GM19324 (cell line): ENCODE data around the gene RAB11FIP5.

Experiments used
- ATAC-seq: cut with Tn5 transposase; IDR thresholded peaks from one replicate; pipeline ENCODE4 v1.9.1; 2021; ENCODE audit warnings: mild to moderate bottlenecking, moderate library complexity; ENCODE audit not compliant: unreplicated experiment, low FRiP score

Gene RAB11FIP5

DNA sequence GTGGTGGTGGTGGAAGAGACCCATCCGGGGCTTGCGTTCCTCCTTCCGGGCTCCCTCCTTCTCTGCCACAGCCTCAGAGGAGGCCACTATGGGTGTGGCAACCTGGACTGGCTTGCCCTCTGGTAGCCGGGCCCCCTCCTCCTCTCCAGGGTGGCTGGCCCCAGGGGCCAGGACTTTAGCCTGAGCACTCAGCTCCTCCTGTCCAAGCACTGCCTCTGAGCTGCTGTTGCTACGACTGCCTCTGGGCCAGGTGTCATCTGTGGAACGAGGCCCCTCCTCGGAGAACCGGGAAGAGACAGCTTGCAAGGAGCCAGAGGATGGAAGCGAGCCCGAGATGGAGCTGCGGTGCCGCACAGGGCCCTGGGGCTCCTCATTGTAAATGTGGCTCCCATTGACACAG is 24.5 kb downstream of the RAB11FIP5 start:
- ATAC-seq = no peak

DNA sequence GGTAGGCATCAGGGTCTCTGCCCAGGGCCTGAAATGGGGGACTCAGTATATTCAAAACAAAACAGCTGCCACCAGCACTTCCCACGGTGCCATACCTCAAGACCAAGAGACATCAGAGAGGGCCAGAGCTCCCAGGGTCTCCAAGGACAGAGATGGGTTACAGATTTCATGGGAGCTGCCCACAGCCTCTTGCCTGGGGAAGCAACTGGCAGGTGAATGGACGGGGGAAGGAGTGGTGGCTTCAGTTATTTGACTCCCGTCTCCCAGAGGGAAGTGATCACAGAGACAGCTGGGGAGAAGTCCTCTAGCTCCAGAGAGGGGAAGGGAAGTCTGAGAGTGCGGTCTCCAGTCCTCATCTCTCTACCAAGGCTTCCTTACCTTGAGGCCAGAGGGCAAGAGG is 25.4 kb downstream of the RAB11FIP5 start:
- ATAC-seq = no peak

DNA sequence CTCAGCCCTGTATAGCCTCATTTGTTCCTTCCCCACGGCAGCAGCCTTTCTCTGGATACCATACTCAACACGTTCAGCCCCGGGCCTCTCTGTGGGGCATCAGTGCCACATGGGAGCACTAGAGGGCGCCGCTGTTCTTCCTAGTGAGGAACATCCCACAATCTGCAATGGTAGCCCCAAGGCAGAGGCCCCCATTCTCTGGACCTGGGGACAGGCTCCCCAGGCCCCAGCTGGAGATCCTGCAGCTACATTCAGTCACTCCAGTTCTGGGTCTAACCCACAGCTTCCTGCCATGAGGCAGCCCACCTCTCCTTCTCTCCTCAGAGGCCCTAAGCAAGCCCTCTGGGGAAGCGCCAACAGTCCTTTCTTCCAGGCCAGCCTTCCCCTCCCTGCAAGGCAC is 27.1 kb downstream of the RAB11FIP5 start:
- ATAC-seq = no peak

DNA sequence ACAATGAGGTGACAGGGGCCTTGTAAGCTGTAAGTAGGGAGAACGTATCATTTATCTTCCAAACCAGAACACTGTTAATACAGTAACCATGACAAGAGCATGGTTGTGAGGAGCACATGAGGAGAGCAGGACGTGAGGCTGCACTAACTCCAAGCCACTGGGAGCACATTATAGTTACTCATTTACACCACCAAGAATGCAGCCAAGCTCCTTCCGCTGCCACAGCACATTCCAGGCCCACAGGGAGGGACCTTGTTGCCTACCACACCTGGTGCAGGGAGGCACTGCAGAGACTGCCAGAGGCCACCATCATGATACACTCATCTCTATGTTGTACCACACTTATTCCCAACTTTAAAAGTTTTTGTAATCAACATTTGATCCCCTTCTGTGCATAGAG is 27.8 kb downstream of the RAB11FIP5 start:
- ATAC-seq = no peak

DNA sequence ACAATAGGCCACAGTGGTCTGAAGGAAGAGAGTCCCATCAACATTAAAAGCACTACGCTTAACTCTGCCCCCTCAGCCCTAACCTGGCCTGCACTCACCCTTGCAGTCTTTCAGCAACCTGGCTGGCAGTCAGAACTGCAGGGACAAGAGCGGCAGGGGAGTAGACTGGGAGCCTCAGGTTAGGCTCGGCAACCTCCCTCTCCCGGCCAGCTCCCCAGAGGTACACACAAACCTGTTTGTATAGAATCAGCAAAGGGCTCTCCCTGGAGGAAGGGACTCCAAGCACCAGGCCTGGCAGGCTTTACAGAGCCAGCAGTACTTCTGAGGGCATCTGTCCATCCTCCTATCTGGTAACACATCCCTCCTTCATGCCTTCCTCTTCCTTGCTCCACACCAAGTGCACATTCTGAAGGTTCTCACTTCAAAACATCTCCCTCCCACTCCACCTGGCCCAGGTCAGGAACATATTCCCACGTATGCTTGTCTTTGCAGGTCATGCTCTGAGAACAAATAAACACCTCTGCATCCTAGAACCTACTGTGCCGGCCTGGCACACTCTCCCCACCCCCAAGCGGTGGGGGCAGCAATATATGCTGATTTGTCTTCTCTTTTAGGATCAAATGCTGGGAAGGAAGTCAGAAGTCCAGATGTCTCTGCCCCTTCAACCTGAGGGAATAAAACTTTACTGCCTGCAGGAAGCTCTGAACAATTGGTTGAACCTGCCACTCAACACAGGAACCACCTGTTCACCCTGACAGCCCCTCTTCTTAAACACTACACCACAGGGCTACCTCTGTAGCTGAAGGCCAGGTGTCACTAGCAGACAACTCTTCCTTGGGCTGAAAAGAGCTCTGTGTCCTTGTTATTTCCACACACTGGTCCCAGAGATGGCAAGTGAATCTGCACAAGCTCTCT is 28.6 kb downstream of the RAB11FIP5 start:
- ATAC-seq = no peak

DNA sequence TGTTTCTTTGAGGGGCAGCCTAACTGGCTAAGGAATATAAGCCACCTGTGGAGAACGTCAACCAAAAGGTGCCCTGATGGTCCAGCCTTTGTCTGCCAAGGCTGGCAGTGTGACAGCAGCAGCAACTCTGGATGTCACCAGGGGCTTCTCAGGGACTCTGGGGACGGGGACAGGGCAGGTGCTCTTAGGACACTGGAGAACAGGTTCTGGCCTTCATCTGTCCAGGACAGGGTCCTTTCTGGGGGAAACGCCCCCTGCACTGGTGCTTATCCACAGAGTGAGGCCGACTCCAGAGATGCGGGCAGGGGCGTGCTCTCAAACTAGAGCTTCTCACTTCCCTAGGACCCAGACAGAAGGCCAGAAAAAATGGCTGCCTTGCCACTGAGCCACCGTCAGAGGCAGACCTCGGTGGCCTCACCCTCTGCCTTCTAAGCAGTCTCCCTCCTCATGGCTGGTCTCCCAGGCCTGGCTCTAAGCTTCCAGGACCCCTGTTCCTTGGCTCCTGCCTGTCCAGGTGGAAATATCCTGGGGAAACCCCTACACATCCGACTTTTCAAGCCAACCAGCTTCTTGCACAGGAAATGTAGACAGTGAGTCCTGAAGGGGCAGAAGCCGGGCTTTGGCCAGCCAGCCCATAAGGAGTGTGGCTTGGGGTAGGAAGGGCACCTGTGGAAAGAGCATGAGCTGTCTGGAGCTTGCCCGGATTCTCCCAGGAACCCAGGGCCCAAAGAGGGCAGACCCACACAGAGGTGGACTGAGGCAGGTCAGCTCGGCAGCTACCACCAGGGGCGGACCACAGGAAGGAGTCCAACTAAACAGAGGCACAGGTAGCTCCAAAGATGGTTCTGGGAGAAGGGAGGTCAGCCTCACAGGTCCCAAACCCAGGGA is 30.0 kb downstream of the RAB11FIP5 start:
- no peak for ATAC-seq

DNA sequence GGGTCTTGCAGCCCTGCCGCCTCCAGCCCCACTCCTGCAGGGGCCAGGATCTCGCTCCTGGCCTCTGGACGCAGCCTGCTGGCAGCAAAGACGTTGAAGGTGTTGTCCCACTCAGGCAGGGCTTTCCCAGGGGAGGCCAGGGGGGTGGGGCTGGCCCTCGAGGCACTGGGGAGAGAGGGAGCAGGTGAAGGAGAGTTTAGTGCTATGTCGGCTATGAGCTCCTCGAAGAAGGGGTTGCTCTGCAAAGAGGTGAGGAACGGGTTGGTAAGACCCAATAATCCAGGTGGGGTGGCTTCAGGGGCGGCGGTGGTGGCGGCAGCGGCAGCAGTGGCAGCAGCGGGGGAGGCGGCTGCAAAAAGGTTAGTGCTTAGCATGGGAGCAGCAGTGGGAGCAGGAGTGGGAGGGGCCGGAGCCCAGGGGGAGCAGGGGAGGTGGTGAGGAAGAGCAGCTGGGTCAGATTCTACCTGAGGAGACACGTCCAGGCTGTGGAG is 31.5 kb downstream of the RAB11FIP5 start:
- no peak for ATAC-seq

DNA sequence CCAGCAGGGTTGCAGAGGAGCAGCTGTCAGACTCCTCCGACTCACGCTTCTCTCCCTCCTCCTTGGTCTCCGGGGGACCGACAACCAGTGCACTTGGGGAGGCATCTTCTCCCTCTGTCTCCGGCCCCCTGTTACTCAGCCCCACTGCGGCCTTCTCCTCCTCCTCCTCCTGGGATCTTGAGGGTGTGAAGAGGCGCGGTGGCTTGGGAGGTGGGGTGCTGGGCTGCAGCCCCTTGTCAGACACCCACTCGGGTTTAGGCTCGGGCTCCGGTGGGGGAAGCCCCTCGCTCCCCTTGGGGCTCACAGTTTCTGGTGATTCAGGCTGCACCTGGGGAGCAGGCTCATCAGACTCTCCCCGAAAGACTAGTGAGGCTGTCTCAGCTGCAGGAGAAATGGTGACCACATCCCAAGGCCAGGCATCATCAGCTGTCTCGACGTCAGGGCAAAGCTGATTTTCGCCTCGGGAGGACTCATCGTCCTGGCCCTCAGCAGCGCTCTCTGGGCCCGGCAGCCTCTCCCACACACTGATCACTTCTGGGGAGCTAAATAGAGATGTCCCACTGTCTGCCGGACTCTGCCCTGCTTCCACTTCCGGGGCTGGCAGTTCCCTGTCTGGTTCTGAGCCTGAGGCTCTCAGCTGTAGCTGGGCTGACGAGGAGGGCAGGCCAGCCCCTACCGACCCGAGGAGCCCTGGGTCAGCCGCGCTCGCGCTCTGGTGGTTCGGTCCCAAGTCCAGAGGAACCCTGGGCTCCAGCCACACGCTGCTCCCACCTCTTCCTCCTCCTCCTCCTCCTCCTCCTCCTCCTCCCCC is 32.2 kb downstream of the RAB11FIP5 start:
- no peak for ATAC-seq

DNA sequence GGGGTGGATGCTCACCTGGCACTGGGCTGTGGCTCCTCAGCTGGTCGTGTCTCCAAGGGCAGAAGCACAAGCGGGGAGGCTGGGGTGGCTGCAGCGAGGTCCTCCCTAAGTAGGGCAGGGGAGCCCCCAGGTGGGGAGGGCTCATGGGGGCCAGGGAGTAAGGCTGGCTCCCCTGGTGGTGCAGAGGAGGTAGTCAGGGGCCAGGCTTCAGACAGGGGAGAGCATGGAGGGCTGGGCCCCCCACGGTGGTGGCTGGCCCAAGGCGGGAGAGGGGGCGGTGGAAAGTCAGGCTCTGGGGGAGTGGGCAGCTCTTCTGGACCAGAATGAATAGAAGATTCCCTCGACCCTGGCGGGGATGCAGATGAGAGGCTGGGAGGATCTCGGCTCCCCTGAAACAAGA is 33.1 kb downstream of the RAB11FIP5 start:
- ATAC-seq = no peak

DNA sequence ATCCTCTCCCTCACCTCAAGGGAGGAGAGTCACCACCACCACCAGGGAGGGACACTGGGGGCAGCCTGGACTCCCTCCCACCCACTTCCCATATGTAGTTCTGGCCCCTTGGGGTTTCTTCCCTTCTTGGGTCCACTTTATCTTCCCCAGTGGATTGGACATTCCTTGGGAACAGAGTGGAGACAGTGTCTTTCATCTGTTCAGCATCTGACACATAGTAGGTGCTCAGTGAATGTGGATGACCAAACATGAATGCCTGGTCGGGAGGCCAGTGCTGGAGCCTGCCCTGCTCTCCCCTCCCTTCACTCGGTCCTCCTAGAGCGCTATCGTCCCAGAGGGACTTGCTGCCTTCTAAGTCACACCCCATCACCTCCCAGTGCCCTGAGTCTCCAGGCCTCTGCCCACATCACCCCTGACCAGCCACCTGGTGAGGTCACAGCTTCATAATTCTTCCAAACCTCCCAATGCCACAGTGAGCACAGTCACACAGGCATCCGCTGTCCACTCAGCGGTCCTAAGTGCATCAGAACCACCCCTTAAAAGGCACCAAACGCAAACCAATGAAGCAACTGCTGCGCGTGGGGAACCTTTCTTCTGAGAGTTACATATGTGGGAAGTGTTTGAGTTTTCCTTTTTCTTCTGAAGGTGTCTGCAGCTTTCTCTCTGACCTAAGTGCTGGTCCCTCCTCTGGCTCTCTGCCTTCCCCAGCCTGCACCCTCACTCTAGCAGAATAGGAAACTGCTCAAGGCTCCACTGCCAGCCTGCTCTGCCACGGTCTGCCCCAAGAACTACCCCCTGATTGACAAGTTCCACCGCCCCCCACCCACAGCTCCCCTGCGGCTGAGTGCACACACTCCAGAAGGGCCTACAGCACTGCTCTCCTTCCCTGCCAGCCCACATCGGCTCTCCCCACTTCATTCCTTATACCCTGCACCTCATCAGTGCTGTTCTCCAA is 34.0 kb downstream of the RAB11FIP5 start:
- no peak for ATAC-seq

DNA sequence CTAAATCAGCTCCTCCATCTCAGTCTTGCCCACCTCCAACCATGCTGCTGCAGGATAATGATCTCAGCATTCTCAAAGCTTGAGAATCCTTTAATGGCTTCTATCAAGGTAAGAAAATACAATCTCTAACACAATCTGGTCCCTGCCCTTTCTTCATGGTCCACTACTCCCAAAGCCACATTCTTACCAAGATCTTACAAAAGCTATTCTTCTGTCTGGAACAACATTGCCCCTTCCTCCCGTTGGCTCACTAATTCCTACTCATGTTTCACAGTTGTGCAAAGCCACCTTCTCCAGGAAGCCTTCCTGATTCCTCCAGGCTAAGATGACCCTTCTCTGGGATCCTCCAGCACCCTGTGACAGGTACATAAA is 35.3 kb downstream of the RAB11FIP5 start:
- no peak for ATAC-seq

DNA sequence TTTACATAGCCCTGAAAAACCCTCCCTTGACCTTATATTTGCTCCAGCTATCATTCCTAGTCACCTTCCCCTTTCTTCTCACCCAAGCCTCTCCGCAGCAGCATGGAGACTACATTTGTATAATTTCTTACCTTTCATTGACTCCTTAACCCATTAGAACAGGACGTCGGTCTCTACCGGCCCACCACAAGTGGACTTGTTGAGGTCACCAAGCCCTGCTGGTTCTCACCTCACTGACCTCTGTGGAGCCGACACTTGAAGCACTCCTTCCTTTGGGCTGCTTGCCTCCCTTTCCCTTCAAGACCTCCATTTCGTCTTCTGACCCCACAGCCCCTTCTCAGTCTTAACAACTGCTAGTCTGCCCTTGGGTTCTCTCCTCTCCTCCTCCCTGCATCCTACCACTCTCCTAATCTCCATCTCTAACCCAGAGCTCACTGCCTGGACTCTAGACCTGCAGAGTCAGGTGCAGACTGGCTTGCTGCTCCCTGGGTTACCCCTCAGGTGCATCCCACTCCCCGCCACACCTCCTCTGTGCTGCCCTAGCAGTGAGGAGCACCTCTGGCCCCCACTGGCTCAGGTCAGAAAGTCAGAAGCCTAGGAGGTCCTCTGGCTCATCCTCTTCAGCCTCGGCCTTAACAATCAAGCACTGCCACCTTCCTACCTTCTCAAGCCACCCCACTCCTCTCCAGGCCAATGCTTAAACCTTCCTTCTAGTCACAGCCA is 35.9 kb downstream of the RAB11FIP5 start:
- no peak for ATAC-seq

DNA sequence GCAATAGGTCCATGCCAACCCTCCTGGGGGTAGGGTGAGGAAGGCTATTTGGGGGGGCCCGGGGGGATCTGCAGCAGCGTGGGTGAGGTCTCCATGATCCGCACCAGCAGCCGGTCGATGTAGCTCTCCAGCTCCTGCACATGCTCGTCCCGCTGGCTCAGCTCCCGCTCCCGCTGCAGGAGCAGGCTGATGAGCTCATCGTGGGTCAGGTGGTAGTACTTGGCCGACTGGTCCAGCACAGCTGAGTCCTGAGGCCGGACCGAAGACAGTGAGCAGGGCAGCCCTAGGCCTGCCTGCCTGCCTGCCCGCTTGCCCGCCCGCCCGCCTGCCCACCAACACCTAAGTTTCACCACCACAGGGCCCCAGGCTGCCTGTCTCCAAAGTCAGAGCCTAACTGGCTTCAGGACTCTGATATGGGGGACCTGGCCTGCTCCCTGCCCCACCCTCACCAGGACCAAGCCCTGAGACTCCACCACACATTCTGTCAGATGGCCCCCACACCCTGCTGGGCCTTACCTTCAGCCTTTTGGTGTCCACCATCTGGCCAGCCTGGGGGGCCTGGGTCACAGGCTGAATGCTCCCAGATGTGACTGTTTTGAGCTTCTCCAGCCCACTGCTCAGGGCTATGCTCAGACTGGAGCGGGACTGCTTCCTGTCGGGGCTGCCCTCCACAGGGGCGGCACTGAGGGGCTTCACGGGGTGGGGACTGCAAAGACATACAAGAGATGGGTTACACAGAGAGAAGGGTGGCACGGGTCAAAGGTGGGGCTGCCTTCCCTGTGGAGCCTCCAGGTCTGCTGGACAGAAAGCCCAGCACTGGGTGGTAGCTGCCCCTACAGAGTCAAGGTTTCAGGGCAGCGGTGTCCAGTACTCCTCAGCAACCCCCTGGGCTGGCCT is 37.0 kb downstream of the RAB11FIP5 start:
- ATAC-seq = no peak

DNA sequence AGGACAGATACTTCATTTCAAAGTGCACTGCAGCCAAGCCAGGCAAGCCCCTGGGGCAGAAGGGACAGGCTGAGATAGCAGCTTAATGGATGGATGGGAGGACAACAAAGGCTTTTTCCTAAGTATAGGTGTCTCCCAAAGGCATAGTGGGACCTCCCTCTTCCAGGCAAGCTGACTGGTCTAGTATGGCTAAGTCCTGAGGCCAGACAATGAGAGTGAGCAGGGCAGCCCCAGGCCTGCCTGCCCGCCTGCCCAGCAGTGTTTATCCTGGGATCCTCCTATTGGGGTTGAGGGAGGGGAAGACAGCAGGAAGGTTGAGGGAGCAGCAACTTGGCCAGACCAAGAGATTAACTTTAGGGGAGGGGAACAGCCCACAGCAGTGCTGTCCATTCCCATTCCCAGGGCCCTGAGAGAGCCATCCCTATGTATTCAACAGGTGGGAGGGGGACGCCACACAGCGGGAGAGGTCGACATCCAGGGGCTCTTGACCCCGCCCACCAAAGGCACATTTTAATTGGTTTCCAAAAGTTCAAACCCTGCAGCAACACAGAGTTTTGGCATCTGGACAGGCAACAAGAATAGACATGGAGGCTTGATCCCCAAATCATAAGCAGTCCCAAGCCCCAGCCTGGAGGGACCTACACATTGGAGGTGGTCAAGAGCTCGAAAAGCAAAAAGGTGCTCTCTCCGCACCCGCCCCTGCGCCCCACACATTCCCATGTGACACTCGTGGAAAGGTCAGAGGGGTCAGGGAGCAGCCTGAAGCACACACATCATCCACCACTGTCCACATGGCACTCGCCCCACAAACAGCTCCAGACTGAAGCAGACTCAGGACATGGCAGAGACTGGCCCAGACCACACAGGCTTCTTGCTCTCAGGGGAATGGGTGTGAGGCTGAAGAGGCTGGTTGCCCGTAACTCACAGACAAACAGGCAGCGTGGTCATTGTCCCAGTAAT is 38.4 kb downstream of the RAB11FIP5 start:
- no peak for ATAC-seq

DNA sequence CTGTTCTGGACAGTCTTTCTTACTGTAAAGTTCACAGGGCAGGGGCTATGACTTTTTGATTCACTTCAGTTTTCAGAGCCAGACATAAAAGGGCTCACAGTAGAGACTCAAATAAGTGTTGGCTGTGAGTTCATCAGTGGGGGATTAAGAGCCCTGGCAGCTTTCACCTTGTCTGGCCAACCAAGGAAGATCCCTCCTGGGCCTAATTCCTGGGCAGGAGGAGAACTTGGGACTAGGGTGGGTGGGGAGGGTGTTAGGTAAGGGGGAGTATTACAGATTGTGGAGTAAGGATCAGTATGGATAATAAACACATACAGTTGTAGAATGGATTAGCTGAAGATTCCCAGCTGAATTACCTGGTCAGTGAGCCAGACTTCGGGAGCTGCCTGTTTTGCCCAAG is 40.3 kb downstream of the RAB11FIP5 start:
- ATAC-seq = no peak

DNA sequence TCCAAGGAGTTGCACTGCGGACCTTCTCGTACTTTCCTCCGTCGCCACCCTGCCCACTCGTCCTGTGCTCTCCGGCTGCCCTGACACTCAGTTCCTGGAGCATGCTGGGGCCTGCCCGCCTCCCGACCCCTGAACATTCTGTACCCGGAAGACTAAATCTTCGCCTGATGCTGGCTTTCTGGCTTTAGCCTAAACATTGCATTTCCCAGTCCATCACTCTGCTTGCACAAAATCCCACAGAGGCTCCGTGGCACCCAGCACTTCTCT is 40.7 kb downstream of the RAB11FIP5 start:
- ATAC-seq = peak; percentile 9
